IMR-90 (cell line): ENCODE data around the gene NUDT19. TPM values are rescaled to one million over a fixed set of nuclear protein-coding genes. Genes with fewer than 3 reads are reported as not detected.

Source experiments
- ATAC-seq: fragments of 200-7000 bp; cut with Tn5 transposase; 2 replicates; pipeline ENCODE4 v1.9.1; 2020; ENCODE audit warnings: low read depth, mild to moderate bottlenecking, moderate library complexity
- BruUV-seq: library from RNA; stranded (reverse); fragments of 400-500 nt; replicated peaks from 2 replicates; lab custom pipeline; 2021; lab: Mats Ljungman, UMichigan
- CTCF ChIA-PET: fragments of 300-600 bp; formaldehyde crosslinking; extraction: SDS; loops from one replicate; lab custom pipeline; 2021; ENCODE audit warnings: antibody characterized with exemption; lab: Yijun Ruan, JAX
- POLR2A ChIA-PET: fragments of 300-600 bp; sonication (Branson Sonifier 250); formaldehyde crosslinking; loops from one replicate; lab custom pipeline; 2022; ENCODE audit warnings: antibody characterized with exemption; ENCODE audit not compliant: unreplicated experiment; lab: Charles Lee
- DNase-seq: peaks from one replicate; pipeline ENCODE4 v3.0.0; 2013
- H2AFZ ChIP-seq: replicated peaks from 2 replicates; pipeline ENCODE3; 2013; ENCODE audit warnings: low read length, mild to moderate bottlenecking; ENCODE audit not compliant: poor library complexity
- H2AK5ac ChIP-seq: 2 replicates; pipeline ENCODE4 v1.6.1; 2013; ENCODE audit warnings: low read depth, low read length, inconsistent platforms
- H2AK9ac ChIP-seq: replicated peaks from 2 replicates; pipeline ENCODE3; 2013; ENCODE audit warnings: mild to moderate bottlenecking, low read depth, low read length, moderate library complexity; ENCODE audit not compliant: poor library complexity
- H2BK120ac ChIP-seq: 2 replicates; pipeline ENCODE4 v1.6.1; 2013; ENCODE audit warnings: low read depth, low read length, inconsistent platforms
- H2BK15ac ChIP-seq: 3 replicates; pipeline ENCODE4 v1.6.1; 2013; ENCODE audit warnings: low read depth, low read length, inconsistent platforms
- H2BK20ac ChIP-seq: 2 replicates; pipeline ENCODE4 v1.6.1; 2013; ENCODE audit warnings: low read depth, mild to moderate bottlenecking, inconsistent platforms, low read length, moderate library complexity
- H2BK5ac ChIP-seq: 2 replicates; pipeline ENCODE4 v1.6.1; 2013; ENCODE audit warnings: mild to moderate bottlenecking, low read depth, low read length, inconsistent platforms; ENCODE audit not compliant: poor library complexity, severe bottlenecking
- H3K14ac ChIP-seq: replicated peaks from 2 replicates; pipeline ENCODE4 v1.6.1; 2013; ENCODE audit warnings: low read depth, low read length, inconsistent platforms
- H3K18ac ChIP-seq: 2 replicates; pipeline ENCODE4 v1.6.1; 2013; ENCODE audit warnings: low read depth, low read length, control low read depth
- H3K23ac ChIP-seq: 2 replicates; pipeline ENCODE4 v1.6.1; 2013; ENCODE audit warnings: low read depth, low read length, inconsistent platforms
- H3K27ac ChIP-seq: 2 replicates; pipeline ENCODE4 v1.5.1; 2013; ENCODE audit warnings: mild to moderate bottlenecking, control low read depth, low read length; ENCODE audit not compliant: insufficient read depth
- H3K27me3 ChIP-seq: 2 replicates; pipeline ENCODE4 v1.6.1; 2013; ENCODE audit warnings: low read length; ENCODE audit not compliant: control insufficient read depth, insufficient read depth
- H3K36me3 ChIP-seq: 2 replicates; pipeline ENCODE4 v1.6.1; 2013; ENCODE audit warnings: low read length, mixed read lengths; ENCODE audit not compliant: control insufficient read depth, insufficient read depth
- H3K4ac ChIP-seq: 2 replicates; pipeline ENCODE4 v1.6.1; 2013; ENCODE audit warnings: low read depth, low read length, inconsistent platforms
- H3K4me1 ChIP-seq: 2 replicates; pipeline ENCODE4 v1.6.1; 2013; ENCODE audit warnings: low read length, mixed read lengths; ENCODE audit not compliant: control insufficient read depth, insufficient read depth
- H3K4me2 ChIP-seq: 2 replicates; pipeline ENCODE4 v1.6.1; 2013; ENCODE audit warnings: low read depth, mild to moderate bottlenecking, control low read depth, low read length, moderate library complexity
- H3K4me3 ChIP-seq: 2 replicates; pipeline ENCODE4 v1.5.1; 2013; ENCODE audit warnings: low read depth, mild to moderate bottlenecking, control low read depth, low read length, moderate library complexity; ENCODE audit not compliant: insufficient read depth
- H3K56ac ChIP-seq: 2 replicates; pipeline ENCODE4 v1.6.1; 2013; ENCODE audit warnings: low read length, inconsistent platforms; ENCODE audit not compliant: insufficient read depth; ENCODE audit errors: extremely low read depth
- H3K79me1 ChIP-seq, 2 experiments: 2 replicates each; pipeline ENCODE4 v1.6.1; 2013; ENCODE audit warnings: low read length in 2 of 2, inconsistent platforms in 1 of 2, low read depth in 1 of 2
- H3K9ac ChIP-seq: 2 replicates; pipeline ENCODE4 v1.6.1; 2013; ENCODE audit warnings: low read depth, low read length, control low read depth
- H3K9me1 ChIP-seq: 2 replicates; pipeline ENCODE4 v1.6.1; 2013; ENCODE audit warnings: low read length, inconsistent platforms; ENCODE audit not compliant: insufficient read depth
- H3K9me3 ChIP-seq: 2 replicates; pipeline ENCODE4 v1.6.1; 2013; ENCODE audit warnings: low read length; ENCODE audit not compliant: control insufficient read depth, insufficient read depth
- H4K20me1 ChIP-seq: 2 replicates; pipeline ENCODE4 v1.6.1; 2013; ENCODE audit warnings: low read length, inconsistent platforms; ENCODE audit not compliant: insufficient read depth
- H4K5ac ChIP-seq: 2 replicates; pipeline ENCODE4 v1.6.1; 2013; ENCODE audit warnings: mild to moderate bottlenecking, low read depth, low read length, control low read depth
- H4K8ac ChIP-seq, 2 experiments: 2 replicates each; pipeline ENCODE4 v1.6.1; 2013; ENCODE audit warnings: low read depth in 2 of 2, low read length in 2 of 2, control low read depth in 1 of 2, inconsistent platforms in 1 of 2
- H4K91ac ChIP-seq: 2 replicates; pipeline ENCODE4 v1.6.1; 2013; ENCODE audit warnings: low read depth, low read length, inconsistent platforms; ENCODE audit not compliant: insufficient read depth
- MAFK ChIP-seq: IDR thresholded peaks from 2 replicates; pipeline ENCODE4 v1.6.1; 2012; ENCODE audit warnings: low read depth, low read length, improper control_type of control experiment
- RCOR1 ChIP-seq: IDR thresholded peaks from 2 replicates; pipeline ENCODE4 v1.6.1; 2012; ENCODE audit warnings: mild to moderate bottlenecking, low read length, improper control_type of control experiment; ENCODE audit not compliant: insufficient replicate concordance
- RFX5 ChIP-seq: IDR thresholded peaks from 2 replicates; pipeline ENCODE4 v1.8.0; 2012; ENCODE audit warnings: low read depth, mild to moderate bottlenecking, low read length, moderate library complexity
- SMC3 ChIP-seq: fragments of 150-350 bp; IDR thresholded peaks from 2 replicates; pipeline ENCODE4 v1.6.1; 2016; ENCODE audit warnings: low read depth, mild to moderate bottlenecking, antibody characterized with exemption, low read length, moderate library complexity
- WGBS, 2 experiments: methylation state at CpG; one replicate each; pipeline versions ENCODE4 v1.1.5 to v1.1.7; 2013; ENCODE audit warnings: missing lambda C conversion rate in 2 of 2; ENCODE audit not compliant: insufficient read length in 1 of 2; ENCODE audit errors: extremely low coverage in 2 of 2; 5-methylcytosine and 5-hydroxymethylcytosine counted together
- dilution Hi-C: fragments of 300-500 bp; cut with HindIII; formaldehyde crosslinking; loops from one replicate; pipeline ENCODE4 v1.14.3; 2018; ENCODE audit warnings: low sequenced_read_pairs; ENCODE audit not compliant: unreplicated experiment
- in situ Hi-C: fragments of 300-500 bp; cut with MboI; formaldehyde crosslinking; loops from 3 replicates; pipeline ENCODE4 v1.14.3; 2019; ENCODE audit warnings: low sequenced_read_pairs, inconsistent platforms, mixed read lengths
- intact Hi-C: fragments of 100-400 bp; cut with micrococcal nuclease; formaldehyde crosslinking; loops from 2 replicates; pipeline ENCODE4 v1.10.0; 2022
- polyA plus RNA-seq, 3 experiments: library from polyadenylated mRNA; depleted of rRNA; stranded (reverse); fragments of >200 nt; gene quantifications; 2 replicates each; pipeline ENCODE4 v1.2.3, GENCODE V29; 2012; ENCODE audit warnings: low replicate concordance in 1 of 3
- total RNA-seq: library from RNA; depleted of rRNA; stranded (reverse); fragments of >200 nt; gene quantifications from 2 replicates; pipeline ENCODE4 v1.2.3, GENCODE V29; 2012
- TF ChIP-seq, protein P1 (sequence below): fragments of 150-350 bp; IDR thresholded peaks from 2 replicates; pipeline ENCODE4 v1.6.1; 2016; ENCODE audit warnings: low read depth, mild to moderate bottlenecking, low read length, moderate library complexity, borderline replicate concordance

Gene NUDT19
- total and polyA plus RNA-seq, 2 of the 4 experiments (the other 2 are of a cell fraction), result 4.1 to 4.5 TPM

DNA sequence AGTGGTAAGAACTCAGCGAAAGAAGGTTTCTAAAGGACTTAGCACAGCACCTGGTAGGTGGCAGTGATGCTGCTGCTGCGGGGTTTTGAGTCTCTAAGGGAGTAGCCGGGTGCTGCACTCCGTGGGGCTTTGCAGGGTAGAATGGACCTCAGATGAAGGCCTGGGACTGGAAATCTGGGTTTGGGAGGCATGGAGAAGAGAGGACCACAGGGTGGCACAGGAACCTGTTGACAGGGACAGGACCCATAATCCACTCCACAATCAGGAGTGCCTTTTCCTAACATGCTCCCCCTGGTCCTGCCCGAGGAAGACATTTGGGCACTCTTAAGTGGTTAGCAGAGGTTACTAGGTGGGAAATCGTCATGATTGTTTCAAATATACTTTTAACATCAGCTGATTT, 57.7 kb downstream of the NUDT19 start:
- no peak overlapping the region for H3K18ac ChIP-seq
- H3K27me3 ChIP-seq, result peaks cover 8% of the 10 kb centered on the region
- ATAC-seq (no peak), DNase-seq (no peak)
- H3K36me3 ChIP-seq, result no peaks in the 10 kb centered on the region
- H3K56ac ChIP-seq, result no peak overlapping the region
- H3K4me1 ChIP-seq, result no peaks in the 10 kb centered on the region
- WGBS, 2 experiments, result no CpG with 5 or more reads among the region's 6 CpGs
- no TSS peak for BruUV-seq
- no peaks in the 10 kb centered on the region for H3K9me1 ChIP-seq
- no peak overlapping the region for H3K4me2 ChIP-seq
- H2BK15ac ChIP-seq, result no peak overlapping the region
- no peak overlapping the region for H2AK9ac ChIP-seq
- H2BK5ac ChIP-seq, result no peak overlapping the region
- H4K5ac ChIP-seq, result no peak overlapping the region
- H3K4me3 ChIP-seq, result no peak overlapping the region
- no peak overlapping the region for H3K23ac ChIP-seq
- ChIA-PET POLR2A (no interaction called here), CTCF (no interaction called here)
- dilution Hi-C loops (no loop called here), in situ Hi-C loops (no loop called here), intact Hi-C loops (no loop called here)
- no peak overlapping the region for H4K91ac ChIP-seq
- no peak for TF ChIP-seq SMC3
- no peak for TF ChIP-seq RCOR1
- no peak for TF ChIP-seq RFX5
- TF ChIP-seq, protein P1, sequence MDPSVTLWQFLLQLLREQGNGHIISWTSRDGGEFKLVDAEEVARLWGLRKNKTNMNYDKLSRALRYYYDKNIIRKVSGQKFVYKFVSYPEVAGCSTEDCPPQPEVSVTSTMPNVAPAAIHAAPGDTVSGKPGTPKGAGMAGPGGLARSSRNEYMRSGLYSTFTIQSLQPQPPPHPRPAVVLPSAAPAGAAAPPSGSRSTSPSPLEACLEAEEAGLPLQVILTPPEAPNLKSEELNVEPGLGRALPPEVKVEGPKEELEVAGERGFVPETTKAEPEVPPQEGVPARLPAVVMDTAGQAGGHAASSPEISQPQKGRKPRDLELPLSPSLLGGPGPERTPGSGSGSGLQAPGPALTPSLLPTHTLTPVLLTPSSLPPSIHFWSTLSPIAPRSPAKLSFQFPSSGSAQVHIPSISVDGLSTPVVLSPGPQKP, result no peak
- TF ChIP-seq MAFK, result no peak
- no peaks in the 10 kb centered on the region for H4K20me1 ChIP-seq
- no peak overlapping the region for H3K9ac ChIP-seq
- H3K4ac ChIP-seq, result no peak overlapping the region
- no peak overlapping the region for H4K8ac ChIP-seq
- no peaks in the 10 kb centered on the region for H3K79me1 ChIP-seq
- no peak overlapping the region for H2BK120ac ChIP-seq
- H3K14ac ChIP-seq, result no peak overlapping the region
- H2AFZ ChIP-seq, result no peak overlapping the region
- no peaks in the 10 kb centered on the region for H3K9me3 ChIP-seq
- H2AK5ac ChIP-seq, result no peak overlapping the region
- no peak overlapping the region for H3K27ac ChIP-seq
- no peak overlapping the region for H2BK20ac ChIP-seq
